Measurements from ENCODE around the gene IQSEC3. TPM values are rescaled to one million over a fixed set of nuclear protein-coding genes. Genes with fewer than 3 reads are reported as not detected.

The IQSEC3 gene
- total RNA-seq, 1 donor from 2014 or later = 0.10 TPM

DNA sequence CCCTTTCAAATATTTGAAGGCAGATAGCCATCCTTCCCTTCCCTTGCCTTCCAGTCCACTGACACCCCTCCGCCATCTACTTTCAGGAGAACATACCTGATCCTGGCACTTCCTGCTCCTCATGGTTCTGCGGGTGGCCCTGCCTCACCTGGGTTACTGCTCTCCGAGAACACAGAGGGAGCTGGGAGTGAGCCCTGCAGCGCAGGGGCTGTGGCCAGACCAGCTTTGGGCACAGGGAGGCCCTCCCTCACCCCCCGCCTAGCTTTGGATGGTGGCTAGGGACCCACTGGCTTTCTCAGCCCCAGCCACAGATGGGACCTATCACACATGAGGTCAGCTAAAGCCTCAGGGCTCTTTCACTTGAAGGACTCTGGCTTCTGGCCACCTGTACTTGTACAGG lies 12.4 kb downstream of the IQSEC3 start:
- DNase-seq (ENCODE audit: low read depth) = no peak

DNA sequence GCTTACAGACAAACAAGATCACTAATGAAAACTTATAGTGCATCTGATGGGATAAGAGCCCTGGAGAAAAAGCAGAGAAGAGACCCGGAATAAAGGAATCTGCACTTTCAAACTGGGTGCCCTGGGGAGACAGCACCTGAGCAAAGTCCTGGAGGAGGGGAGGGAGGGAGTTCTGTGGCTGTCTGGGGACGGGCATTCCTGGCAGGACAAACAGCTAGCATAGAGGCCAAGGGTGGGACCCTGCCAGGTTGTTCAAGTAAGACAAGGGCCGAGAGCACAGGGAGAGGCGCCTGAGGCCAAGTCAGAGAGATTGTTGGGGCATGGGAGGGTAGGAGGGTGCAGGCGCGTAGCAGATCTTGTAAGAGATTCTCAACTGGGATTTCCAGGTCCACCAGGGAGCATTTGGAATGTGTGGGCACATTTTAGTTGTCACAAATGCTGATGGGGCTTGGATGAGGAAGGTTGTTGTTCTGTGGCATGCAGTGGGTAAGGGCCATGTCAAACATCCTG lies 14.2 kb downstream of the IQSEC3 start:
- DNase-seq (ENCODE audit: low read depth) = no peak

DNA sequence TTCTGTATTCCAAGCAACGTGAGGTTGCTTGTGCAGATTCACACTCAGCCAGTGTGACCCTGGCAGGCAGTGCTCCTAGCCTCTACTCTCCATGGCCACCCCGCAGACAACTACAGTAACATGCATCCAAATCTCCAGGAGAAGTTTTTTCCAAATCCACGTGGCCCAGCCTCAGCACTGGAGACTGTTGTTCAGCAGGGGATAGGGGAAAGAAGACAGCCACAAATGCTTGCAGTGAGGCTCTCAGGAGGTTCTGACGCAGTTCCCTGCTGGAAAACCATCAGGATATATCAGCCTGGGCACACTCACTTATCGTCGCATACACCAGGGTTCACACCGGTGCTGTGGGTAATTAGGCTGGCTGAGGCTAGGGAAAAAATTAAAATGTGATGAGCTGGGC lies 16.2 kb downstream of the IQSEC3 start:
- no peak for DNase-seq (ENCODE audit: low read depth)

DNA sequence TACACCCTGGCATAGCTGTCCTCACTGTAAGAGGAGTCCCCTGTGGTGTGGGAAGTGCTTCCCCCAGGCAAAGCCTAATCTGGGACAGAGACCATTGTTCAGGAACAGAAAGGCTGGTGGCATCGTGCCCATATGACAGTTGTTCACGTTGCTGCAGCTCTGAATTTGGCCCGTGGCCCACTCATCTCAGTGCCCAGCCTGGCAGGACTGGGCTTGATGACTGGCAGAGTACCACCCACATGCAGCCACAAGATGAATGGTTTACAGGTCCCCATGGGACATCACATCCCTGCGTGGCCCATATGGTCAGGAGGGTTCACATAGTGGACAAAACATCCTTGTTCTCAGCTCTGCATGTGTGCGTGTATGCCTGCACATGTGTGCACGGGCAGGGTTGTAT lies 17.5 kb downstream of the IQSEC3 start:
- no peak for DNase-seq (ENCODE audit: low read depth)

DNA sequence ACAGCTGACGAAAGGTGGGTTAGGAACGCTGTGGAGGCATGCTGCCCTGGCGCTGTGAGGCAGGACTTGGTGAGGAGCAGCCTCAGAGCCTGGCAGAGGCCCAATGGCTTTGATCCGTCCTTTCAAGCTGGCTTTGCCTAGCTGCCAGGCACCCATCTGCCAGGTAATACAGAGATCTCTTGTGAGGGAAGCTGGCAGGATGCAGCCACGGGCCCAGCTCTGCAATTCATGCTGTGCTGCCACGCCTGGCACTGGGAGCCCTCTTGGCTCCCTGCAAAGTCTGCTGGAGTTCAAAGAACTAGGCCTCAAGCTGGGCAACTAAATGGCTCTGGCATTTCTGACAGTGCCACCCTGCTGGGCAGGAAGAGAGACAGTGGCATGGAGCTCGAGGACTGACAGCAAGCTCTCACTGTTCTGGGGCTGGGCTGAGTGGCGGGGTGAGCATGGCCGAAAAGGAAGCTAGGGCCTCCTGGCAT lies 18.7 kb downstream of the IQSEC3 start:
- DNase-seq (ENCODE audit: low read depth) = no peak

DNA sequence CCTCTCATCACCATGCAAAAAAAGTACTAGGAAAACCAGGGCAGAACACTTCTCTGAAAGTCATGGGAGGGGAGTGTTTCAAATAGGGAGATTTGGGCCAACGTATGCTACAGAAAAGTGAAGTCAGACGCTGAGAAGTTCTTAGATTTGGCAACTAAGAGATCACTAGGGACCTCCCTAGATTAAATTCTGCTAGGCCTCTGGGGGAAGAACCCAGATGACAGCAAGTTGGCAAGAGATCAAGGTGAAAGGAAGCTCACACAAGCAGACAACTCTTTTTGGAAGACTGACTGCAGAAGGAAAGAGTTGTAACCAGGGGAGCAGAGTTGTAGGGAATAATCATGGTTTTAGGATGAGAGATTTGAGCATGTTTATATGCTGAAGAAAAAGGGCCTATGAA lies 20.7 kb downstream of the IQSEC3 start:
- DNase-seq (ENCODE audit: low read depth) = no peak

DNA sequence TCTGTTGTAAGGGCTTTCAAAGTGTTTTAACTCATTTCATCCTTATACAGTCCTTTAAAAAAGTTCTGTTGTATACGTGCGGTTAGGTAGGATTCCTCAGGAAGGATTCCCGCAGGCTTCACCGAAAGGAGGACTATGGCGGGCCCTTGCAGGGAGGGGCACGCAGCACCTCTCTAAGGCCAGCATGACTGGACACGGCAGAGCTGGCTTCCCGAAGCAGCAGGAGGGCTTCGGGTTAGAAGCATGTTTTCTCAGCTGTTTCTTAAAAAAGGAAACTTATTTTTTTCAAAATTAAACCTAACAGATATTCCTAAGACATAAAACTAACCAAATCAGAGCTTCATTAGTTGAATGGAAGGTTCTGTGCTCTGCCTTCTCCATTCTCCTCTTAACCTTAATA lies 21.3 kb downstream of the IQSEC3 start:
- no peak for DNase-seq (ENCODE audit: low read depth)

DNA sequence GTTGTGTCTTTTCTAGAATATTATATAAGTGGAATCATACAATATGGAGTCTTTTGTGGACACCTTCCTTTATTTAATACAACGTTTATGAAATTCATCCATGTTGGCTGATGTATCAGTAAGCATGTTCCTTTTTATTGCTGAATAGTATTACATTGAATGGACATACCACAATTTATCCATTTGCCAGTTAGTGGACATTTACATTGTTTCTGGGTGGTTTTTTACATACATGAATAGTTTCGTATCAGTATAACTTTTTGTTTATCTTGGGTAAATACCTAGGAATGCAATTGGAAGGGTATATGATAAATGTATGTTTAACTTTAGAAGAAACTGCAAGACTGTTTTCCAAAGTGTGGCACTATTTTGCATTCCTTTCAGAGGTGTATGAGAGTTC lies 23.1 kb downstream of the IQSEC3 start:
- no peak for DNase-seq (ENCODE audit: low read depth)

DNA sequence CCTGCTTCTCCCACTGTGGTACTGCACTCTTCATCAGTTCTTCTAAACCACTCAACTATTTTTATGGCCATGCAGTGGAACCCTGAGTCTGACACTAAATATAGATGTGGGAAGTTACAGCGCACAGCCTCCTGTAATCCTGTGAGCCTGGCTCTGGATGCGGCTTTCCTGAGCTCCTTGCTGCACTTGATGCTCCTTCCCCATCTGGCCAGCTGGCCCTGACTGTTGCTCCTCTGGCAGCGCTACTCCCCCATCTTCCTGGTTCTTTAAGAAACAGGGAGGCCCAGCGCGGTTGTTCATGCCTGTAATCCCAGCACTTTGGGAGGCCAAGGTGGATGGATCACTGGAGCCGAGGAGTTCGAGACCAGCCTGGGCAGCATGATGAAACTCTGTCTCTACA lies 24.6 kb downstream of the IQSEC3 start:
- DNase-seq (ENCODE audit: low read depth) = no peak

DNA sequence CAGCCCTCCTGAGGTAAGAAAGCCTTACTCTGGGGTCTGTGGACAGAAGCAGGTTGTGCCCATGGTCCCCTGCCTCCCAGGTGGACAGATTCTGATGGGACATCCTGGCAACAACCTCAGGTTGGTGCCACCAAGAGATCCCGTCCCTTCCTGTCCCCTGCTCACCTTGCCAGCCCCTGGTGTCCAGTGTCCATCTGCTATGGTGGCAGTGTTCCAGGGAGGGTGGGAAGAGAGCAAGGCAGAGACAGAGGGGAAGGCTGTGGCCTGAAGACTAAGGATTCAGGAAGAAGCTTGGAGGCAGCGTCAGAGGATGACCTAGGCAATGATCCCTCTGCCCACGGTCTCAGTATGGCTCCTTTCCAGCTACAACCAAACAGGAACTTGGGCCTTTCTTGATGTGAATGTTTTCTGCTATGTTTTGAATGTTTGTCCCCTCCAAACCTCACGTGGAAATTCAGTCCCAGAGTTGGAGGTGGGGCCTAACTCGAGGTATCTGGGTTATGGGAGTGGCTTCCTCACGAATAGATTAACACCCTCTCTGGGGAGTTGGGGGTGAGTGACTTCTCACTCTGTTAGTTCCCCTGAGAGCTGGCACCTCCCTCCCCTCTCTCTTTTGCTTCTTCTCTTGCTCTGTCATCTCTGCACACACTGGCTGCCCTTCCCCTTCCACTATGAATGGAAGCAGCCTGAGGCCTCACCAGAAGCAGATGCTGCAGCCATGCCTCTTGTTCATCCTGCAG lies 26.9 kb downstream of the IQSEC3 start:
- DNase-seq (ENCODE audit: low read depth) = no peak

DNA sequence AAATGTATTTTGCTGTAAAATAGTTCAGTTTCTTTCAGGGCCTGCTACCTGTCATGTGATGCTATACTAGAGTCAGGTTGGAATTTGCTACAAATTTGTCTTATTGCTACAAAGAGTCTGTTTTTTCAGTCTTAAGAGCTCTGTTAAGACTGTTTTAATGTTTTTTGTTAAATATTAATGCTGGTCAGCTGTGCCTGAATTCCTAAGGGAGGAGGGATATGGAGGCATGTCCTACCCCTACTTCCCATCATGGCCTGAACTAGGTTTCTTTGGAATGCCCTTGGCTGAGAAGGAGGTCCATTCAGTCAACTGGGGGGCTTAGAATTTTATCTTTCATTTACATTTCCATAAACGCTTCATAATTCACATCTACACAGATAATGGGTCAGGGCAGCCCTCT lies 30.0 kb downstream of the IQSEC3 start:
- DNase-seq (ENCODE audit: low read depth) = peak; percentile 35

DNA sequence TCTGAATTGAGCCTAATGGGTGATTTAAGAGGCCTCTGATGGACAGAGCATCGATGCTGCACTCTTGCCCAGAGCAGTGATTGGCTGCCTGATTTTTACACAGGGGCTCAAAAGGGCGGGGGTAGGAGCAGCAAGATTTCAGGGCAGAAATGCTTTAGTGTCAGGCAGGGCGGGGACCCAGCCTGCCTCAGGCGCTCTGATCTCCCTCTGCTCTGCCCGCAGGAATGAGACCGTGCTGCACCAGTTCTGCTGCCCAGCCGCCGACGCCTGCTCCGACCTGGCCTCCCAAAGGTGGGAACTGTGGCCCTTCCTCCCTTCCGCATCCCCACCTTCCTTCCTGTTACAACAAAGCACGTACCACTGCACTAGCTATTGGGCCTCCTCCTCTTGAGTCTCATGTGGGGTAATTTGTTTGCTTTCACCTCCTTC lies 32.4 kb downstream of the IQSEC3 start:
- DNase-seq (ENCODE audit: low read depth) = no peak

DNA sequence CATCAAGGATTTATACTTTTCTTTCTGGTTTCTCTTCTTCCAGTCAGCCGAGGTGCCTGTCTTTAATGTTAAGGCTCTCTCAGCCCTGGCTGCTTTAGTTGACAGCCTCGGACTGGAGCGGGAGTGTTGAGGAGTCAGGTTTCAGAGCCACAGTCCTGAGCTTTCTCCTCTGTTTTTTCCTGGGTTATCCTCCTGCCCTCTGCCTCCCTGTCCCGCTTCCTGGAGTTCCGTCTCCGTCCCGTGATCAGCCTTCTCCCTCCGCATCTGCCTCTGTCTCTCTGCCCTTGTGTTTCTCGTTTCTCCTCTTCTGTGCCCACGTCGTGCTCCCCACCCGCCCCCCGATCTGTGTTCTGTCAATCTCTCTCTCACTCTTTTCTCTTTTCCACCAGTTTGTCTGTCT lies 33.0 kb downstream of the IQSEC3 start:
- DNase-seq (ENCODE audit: low read depth) = no peak

DNA sequence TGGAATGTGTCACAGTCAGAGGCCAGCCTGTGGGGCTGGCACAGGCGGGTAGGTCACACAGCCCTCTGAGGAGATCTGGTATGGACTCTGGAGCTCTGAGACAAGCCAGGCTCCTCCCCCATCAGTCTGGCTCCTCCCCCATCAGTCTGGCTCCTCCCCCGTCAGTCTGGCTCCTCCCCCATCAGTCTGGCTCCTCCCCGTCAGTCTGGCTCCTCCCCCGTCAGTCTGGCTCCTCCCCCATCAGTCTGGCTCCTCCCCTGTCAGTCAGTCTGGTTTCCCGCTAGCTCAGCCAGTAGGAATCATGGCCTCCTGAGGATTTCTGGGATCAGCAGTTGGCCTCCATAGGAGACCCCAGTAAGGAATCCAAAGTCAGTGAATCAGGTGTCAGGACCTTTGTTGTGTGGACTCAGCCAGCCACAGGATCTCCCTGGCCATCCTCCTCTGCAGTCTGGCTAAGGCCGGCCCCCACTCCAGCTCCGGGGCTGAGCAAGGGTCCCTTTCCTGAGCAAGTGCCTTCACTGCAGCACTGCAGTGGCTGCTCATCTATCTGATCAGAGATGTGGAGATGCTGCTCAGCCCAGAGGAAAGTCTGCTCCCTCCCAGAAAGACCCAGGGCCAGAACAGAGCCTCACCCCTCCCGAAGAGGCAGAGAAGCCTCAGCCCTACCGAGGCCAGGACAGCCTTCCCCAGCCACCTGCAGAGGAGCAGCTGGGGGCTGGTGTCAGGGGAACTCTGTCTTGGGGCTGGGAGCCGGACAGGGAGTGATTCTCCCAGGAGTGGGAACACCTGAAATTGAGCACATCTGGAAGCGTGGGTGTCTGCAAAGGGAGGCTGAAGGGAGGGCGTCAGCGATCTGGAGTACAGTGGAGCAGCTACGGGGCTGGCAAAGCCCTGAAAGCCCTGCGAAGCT lies 35.7 kb downstream of the IQSEC3 start:
- DNase-seq (ENCODE audit: low read depth) = no peak

DNA sequence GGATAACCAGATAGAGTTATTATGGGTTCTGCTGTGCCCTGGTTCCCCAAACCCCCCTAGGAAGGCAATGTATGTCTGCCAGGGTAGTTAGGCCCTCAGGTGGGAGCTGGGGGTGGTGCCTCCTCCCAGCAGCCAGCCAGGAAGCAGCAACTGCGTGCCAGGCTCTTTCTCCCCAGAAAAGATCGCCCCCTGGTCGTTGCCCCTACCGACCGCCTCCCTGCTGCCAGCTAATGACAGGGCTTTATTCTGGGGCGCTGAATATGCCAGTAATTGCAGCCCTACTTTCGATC lies 36.3 kb downstream of the IQSEC3 start:
- DNase-seq (ENCODE audit: low read depth) = no peak

DNA sequence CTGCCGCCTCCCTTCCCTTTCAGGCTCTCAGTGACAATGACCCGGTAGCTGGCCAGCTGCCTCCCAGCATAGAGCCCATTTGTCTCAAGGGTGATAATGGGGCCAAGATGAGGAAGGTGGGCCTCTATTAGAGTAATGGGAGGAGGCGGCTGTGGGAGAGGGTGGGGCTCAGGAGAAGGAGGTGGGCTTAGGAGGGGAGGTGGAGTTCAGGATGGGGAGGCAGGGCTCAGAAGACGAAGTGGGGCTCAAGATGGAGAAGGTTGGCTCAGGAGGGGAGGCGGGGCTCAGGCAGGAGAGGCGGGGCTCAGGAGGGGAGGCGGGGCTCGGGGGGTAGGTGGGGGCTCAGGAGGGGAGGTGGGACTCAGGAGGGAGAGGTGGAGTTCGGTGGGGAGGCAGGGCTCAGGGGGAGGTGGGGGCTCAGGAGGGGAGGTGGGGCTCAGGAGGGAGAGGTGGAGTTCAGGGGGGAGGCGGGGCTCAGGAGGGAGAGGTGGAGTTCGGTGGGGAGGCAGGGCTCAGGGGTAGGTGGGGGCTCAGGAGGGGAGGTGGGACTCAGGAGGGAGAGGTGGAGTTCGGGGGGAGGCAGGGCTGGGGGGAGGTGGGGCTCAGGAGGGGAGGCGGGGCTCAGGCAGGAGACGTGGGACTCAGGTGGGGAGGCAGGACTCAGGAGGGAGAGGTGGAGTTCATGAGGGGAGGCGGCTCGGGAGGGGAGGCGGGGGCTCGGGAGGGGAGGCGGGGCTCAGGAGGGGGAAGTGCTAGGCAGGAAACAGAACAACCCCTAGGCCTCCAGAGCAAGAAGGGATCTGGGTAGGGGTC lies 36.8 kb downstream of the IQSEC3 start:
- no peak for DNase-seq (ENCODE audit: low read depth)

DNA sequence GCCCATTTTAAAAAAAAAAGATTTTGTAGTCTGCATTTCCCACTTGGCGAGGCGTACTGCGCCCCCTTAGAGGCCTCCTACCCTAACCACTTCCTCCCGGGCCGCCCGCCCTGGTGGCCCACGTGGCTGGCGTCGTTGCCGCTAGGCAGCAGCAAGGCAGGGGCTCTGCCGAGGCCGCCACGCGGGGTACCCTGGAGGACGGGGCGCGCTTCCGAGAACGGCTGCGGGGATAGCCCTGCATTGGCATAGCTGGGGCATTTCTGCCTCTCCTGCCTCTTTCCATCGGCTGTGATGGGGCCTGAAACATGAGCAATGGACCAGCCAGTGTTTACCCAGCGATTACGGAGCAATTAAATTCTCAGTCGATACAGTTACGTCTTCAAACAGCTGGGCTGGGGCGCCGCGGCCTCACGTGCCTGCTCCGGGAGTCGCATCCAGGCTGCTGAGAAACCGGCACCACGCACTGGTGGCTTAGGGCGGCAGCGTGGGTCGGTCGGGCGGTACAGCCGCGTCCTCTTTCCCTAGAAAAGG lies 38.0 kb downstream of the IQSEC3 start:
- DNase-seq (ENCODE audit: low read depth) = no peak

DNA sequence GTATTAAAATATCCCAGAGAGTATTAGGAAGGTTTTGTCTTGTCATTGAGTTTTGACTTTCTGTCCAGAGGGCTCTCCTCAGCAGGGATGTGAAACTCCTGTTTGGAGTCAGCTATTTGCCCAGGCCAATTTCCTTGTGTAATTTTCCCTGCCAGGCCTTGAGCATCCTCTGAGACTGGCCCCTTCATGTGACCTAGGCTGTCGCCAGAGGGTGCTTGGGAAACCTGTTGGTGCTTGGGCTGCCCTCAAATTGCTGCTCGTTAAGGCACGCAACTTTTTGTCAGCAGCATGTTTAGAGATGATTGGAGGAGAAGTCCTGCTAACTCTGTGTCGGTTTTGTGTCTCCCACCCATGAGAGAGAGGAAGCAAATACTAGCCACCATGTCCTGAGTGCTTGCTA lies 39.1 kb downstream of the IQSEC3 start:
- DNase-seq (ENCODE audit: low read depth) = no peak

DNA sequence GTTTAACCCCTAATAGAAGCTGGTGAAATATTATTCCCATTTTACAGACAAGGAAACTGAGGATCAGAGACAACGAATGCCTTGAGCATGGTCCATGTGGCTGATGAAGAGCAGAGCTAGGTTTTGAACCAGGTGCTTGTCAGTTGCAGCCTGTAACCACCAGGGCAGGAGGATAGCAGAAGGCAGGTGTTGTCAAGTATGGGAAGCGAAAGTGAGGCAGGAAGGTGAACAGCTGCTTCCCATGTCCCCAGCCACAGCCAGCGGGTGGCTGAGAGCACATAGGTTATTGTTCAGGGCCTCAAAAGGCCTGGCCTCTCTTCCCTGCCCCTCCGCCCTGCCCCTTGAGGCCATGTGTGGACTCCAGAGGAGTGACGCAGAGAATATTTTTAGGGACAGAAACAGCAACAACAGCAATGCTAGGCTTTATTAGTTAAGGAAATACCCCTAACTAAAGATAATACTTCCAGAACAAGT lies 39.6 kb downstream of the IQSEC3 start:
- no peak for DNase-seq (ENCODE audit: low read depth)

DNA sequence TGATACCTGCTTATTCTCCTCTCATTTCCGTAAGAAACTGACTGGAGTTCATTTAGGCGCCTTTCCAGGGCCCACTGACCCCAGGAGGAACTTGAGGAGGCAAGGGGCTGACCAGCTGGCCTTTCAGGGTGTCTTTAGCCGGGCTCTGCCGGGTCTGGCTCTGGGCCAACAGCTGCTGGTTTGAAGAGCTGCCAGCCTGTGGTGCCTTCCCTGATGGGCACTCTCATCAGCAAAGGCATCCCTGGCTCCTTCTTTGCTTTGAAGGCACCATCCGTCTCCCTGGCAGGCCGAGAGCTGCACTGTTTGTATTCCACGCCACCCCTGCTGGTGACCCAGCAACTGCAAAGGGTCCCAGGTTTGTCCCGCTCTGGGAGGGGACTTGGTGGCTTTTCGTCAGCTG lies 42.0 kb downstream of the IQSEC3 start:
- DNase-seq (ENCODE audit: low read depth) = peak; percentile 16

DNA sequence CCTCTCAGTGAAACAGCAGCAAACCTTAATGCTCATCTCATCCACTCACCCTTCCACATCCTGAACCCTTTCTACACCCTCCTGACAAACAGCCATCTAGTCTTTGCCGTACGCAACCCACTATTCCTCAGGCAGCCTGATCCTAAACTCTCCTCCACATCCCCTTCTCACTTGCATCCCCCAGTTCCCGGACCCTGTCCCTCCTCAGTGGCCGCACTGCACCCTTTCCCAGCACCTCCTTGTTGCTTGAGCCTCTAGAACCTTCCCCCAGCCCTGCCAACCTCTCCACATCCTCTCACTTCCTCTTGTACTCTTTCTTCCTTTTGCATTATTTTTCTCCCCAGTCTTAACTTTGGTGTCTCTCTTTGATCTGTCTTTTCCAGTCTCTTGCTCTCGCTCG lies 42.9 kb downstream of the IQSEC3 start:
- DNase-seq (ENCODE audit: low read depth) = no peak

DNA sequence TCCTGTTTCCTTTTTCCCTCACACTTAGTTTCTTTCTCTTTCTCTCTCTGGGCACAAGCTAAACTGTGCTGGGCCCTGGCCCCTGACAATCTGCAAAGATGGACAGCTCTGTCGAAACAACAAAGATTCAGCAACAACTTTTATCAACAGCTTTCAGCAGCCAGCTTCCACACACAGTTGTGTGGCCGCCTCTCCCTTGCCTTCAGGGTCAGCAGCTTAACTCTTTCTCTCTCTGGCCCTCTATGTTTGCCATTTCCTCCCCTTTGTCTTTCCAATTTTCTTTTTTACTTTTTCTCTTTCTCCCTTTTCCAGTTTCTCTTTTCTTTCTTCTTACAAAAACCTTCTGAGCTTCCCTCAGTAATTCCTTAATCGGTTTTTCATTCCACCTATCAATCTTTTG lies 43.3 kb downstream of the IQSEC3 start:
- no peak for DNase-seq (ENCODE audit: low read depth)
